Peyer's patch (tissue), 4 donors: ENCODE measurements around the gene LCN10.

Experiments used
- CTCF ChIP-seq, 6 experiments: fragments of 450-650 bp in 4 of 6; fragments of 200-600 bp in 2 of 6; sonication (generic) in 1 of 6; IDR thresholded peaks; one replicate each; pipeline ENCODE4 v1.5.1; 2017 to 2019; ENCODE audit warnings: antibody characterized with exemption in 6 of 6, mild to moderate bottlenecking in 3 of 6, moderate library complexity in 1 of 6
- POLR2A ChIP-seq, 2 donors: fragments of 450-650 bp; IDR thresholded peaks; one replicate each; pipeline ENCODE4 v1.5.1; 2017; ENCODE audit warnings: antibody characterized with exemption in 2 of 2, mild to moderate bottlenecking in 2 of 2, moderate library complexity in 2 of 2

- no peak for TF ChIP-seq CTCF (IDR thresholded peaks at IDR 0.05)
- no peak for TF ChIP-seq POLR2A (IDR thresholded peaks at IDR 0.05)
Observed at GRCh38 chr9:136757328-136757727, 14.6 kb upstream of the LCN10 start.
